Measurements from ENCODE around the gene CDK16.

Gene CDK16

DNA sequence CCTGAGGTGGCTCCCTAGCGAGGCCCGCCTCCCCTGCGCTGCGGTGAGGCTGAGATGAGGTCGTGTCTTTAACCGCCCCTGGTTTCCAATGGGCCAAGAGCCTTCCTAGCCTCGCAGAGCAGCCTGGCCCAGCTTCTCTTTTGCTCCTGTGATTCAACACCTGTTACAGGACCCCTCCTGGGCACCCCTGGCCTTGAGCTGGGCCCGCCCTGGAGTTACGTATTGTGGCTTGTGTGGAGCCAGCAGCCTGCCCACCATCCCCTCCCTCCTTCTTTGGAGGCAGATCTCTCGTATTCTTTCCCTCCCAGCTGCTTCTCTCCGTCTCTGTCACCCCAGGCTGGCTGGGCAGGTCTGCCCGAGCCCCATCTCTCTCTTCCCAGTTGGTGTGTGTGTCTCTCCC is 44.1 kb upstream of the CDK16 start:
- no peak overlapping the region for H3K27ac ChIP-seq
- no peak for TF ChIP-seq ZFX (IDR thresholded peaks at IDR 0.05)

DNA sequence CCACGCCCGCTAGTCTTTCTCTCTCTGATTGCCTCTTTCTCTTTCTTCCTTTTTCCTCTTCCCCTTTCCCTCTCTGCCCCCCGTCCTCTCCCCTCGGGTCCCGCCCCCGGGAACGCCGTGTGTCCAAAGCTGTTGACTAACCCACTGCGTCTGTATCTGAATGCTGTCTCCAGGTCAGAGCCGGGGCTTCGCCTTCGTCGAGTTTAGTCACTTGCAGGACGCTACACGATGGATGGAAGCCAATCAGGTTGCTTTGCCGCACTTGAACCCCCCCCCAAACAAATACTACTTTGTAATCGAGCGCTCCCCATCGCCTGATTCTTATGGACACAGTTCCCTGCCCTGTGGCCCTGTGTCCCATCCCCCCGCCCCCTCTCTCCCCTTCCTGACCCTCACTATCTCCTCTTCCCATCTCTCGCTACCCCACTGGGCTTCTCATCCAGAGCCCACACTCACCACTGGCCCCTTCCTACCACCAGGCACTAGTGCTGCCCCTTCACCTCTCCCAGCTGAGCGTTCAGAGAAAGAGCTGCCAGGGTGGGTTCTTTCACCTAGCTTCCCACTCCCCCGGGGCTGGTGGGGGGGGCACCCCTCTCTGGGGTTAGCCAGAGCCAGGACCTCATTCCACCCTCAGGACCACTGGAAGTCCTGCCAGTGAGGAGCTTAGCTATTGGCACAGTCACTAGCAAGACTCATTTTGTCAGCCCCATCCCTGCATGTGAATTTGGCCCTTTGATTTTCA is 43.5 kb upstream of the CDK16 start:
- TF ChIP-seq, protein P1, sequence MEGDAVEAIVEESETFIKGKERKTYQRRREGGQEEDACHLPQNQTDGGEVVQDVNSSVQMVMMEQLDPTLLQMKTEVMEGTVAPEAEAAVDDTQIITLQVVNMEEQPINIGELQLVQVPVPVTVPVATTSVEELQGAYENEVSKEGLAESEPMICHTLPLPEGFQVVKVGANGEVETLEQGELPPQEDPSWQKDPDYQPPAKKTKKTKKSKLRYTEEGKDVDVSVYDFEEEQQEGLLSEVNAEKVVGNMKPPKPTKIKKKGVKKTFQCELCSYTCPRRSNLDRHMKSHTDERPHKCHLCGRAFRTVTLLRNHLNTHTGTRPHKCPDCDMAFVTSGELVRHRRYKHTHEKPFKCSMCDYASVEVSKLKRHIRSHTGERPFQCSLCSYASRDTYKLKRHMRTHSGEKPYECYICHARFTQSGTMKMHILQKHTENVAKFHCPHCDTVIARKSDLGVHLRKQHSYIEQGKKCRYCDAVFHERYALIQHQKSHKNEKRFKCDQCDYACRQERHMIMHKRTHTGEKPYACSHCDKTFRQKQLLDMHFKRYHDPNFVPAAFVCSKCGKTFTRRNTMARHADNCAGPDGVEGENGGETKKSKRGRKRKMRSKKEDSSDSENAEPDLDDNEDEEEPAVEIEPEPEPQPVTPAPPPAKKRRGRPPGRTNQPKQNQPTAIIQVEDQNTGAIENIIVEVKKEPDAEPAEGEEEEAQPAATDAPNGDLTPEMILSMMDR (conservative IDR thresholded peaks at IDR 0.05), result no peak
- no peak overlapping the region for H3K27ac ChIP-seq

DNA sequence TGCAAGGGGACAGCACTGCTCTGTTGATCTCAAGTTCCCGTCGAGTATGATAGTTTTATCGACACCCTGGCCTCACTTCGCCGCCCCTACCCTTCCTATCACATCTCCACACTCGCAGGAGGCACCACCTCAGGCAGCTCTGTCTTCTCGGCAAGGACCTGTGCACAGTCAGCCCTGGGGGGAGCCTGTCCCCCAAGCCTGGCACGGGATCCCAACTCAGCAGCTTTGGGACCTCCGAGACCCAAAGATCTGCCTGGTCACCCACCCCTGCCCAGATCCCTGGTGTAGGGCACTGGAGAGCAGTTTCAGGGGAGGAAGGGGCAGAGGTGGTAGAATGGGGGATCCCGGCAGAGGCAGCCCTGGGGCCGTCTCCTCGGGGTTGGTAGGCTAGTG is 42.9 kb upstream of the CDK16 start:
- TF ChIP-seq ZFX (IDR thresholded peaks at IDR 0.05), result no peak
- TF ChIP-seq, protein P1 (conservative IDR thresholded peaks at IDR 0.05), result no peak
- no peak overlapping the region for H3K27ac ChIP-seq

DNA sequence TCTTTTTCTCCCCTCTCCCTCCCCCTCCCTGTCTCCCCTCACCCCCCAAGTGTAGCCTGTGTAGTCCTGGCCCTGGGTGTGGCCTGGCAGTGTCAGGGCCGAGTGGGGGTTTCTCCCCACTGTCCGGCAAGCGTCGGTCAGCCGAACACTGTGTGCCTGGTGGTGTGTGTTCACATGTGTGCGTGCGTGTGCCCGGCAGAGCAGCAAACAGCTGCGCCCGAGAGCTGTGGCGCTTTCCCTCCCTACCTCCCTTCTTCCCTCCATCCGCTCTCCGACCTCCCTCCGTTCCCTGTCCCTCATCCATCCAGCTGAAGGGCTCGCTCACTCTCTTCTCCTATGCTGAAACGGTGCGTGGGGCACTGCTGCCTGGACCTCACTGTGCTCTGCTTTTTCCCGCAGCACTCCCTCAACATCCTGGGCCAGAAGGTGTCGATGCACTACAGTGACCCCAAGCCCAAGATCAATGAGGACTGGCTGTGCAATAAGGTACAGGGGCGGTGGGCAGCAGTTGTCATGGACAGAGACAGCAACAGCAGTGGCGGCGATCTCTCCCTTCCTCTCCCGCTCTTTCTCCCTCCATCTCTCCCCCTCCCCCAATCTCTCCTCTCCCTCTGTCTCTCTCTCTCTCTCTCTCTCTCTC is 42.3 kb upstream of the CDK16 start:
- H3K27ac ChIP-seq, result no peak overlapping the region
- no peak for TF ChIP-seq ZFX (IDR thresholded peaks at IDR 0.05)
- TF ChIP-seq, protein P1 (conservative IDR thresholded peaks at IDR 0.05), result no peak

DNA sequence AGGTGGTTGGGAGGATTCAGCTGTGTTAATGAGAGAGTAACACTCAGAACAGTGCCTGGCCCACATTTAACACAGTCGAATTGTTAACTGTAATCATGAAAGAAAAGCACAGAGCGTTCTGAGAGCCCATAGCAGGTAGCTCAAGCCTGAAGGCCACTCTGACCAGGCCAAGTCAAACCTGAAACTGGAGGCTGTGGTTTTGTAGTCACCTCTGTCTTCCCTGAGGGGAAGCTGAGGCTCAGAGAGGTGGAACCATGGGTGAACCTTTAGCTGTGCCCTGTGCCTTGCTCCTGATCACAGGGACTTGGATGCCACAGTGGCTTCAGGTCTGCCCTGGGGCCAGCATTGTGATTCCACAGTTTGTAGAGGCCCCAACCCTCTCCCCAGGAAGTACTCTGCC is 41.4 kb upstream of the CDK16 start:
- no peak for TF ChIP-seq ZFX (IDR thresholded peaks at IDR 0.05)
- TF ChIP-seq, protein P1 (conservative IDR thresholded peaks at IDR 0.05), result no peak

DNA sequence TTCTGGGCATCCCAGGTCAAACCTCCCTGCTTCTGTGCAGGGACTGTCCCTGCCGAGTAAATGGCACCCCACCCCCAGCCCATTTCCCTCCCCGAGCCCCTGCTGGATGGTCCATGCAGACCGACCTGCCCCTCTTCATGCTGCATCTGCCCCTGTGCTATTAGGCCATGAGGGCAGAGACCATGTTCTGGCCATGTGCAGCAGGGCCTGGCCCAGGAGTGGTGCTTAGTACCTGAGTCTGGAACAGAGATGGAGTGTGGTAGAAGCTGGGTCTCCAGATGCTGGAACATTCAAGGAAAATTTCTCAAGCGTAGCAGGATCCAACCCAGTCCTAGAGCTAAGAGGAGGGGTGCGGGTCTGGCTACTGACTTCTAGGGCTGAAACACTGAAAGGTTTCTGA is 40.1 kb upstream of the CDK16 start:
- H3K27ac ChIP-seq, result no peak overlapping the region
- TF ChIP-seq ZFX (IDR thresholded peaks at IDR 0.05), result no peak

More for the DNA sequence above, 41.4 kb upstream of the CDK16 start:
- no peak overlapping the region for H3K27ac ChIP-seq

DNA sequence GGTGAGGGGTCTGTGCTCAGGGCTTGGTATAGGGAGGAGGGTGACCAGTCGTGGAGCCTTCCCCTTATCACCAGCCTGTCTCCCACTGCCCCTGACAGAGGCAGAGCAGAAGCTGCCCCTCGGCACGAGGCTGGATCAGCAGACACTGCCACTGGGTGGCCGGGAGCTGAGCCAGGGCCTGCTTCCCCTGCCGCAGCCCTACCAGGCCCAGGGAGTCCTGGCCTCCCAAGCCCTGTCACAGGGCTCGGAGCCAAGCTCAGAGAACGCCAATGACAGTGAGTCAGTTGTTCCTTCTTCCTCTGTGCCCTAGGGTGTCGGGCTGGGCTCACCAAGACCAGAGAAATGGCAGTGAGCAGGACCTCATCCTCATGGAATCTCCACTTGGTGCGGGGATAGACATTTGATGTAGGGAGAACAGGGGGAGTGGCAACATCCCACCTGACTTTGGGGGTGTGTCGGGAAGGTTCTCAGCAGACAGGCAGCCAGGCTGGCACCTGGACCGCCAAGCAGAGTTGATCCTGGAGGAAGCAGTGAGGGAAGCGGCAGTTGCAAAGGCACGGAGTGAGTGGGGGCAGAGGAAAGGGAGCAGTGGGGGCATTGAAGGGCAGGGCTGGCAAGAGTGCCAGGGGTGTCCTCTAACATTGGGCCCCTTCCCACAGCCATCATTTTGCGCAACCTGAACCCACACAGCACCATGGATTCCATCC is 39.1 kb upstream of the CDK16 start:
- TF ChIP-seq, protein P1 (conservative IDR thresholded peaks at IDR 0.05), result no peak
- no peak for TF ChIP-seq ZFX (IDR thresholded peaks at IDR 0.05)
- H3K27ac ChIP-seq, result no peak overlapping the region

DNA sequence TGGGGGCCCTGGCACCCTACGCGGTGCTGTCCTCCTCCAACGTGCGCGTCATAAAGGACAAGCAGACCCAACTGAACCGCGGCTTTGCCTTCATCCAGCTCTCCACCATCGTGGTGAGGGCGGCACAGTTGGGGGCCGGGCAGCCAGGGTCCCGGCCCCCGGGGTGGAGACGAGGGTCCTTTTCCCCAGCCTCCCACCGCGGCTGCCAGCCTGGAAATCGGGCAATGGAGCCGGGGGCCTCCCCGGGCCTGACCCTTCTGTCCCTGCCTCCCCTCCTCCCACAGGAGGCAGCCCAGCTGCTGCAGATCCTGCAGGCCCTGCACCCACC is 38.6 kb upstream of the CDK16 start:
- no peak for TF ChIP-seq ZFX (IDR thresholded peaks at IDR 0.05)
- TF ChIP-seq, protein P1 (conservative IDR thresholded peaks at IDR 0.05), result no peak
- H3K27ac ChIP-seq, result no peak overlapping the region
